Activated CD4-positive, CD25-positive, alpha-beta regulatory T cell treated with anti-CD3 and anti-CD28 coated beads, Interleukin-2, amount 50 U/mL, for 72 hours (primary cell): ENCODE results near the gene MCFD2.

Source experiments
- DNase-seq: peaks from one replicate; pipeline ENCODE4 v3.0.0; 2021

Gene MCFD2

GRCh38 chr2:46915281-46915810 lies at the start of gene MCFD2:
MCFD2 (minus strand) TSS chr2:46915806; CDS start chr2:46909171, 6,635 bp downstream.
- no peak for DNase-seq

GRCh38 chr2:46964835-46965560 lies 49.4 kb upstream of the MCFD2 start:
- no peak for DNase-seq

DNA sequence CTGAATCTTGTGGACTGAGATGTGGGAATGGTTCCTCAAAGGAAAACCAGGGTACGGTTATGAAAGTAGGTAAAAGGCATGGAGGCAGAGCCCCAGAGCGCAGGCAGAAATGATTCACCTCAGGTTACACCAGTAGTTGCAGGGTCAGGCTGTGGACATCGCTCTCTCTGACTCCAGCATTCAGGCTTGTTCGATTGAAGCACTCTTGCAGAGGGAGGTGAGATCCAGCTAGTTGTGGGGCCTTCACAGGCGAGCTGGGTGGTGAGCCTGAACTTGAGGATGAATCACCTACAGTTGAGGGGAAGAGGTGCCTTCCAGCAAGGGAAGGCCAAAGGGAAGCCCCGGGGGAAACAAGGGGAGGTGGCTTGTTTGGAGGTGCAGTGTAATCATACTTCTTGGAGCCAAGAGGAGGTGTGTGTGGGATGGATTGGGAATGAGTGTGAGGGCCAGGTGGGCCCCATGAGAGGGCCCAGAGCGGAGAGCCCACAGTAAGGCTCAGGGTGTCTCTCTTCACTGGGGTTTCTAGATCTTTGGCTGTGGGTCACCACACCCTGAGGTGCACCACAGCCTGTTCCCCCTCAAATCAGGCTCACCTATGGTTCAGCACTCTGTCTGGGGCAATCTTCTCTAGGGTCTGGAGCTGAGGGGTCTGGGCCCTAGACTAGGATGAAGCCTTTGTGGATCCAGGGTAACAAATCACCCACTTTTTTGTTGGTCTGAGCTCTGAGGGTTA lies 48.5 kb upstream of the MCFD2 start:
- no peak for DNase-seq

- DNase-seq: no peak
Observed at GRCh38 chr2:46963210-46963609, 47.6 kb upstream of the MCFD2 start.

DNA sequence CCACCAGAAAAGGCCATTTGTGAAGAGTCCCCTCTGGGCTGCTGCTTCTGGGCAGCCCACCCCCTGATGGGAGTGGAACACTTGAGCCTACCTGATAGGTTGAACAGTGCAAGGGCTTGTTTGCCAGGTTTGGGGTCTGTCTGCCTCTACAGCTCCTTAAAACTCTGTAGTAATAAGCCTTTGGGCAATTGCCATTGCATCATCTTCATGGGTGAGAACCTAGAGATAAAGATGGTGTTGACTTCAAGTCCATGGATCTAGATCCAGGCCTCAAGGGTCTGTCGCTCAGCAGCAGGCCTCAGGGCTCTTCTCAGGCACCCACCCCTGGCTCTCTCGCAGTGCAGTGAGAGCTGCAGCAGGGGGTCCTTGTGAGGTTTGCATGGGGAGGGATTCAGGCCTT lies 47.1 kb upstream of the MCFD2 start:
- no peak for DNase-seq

GRCh38 chr2:46960618-46961017 lies 45.0 kb upstream of the MCFD2 start:
- no peak for DNase-seq

DNA sequence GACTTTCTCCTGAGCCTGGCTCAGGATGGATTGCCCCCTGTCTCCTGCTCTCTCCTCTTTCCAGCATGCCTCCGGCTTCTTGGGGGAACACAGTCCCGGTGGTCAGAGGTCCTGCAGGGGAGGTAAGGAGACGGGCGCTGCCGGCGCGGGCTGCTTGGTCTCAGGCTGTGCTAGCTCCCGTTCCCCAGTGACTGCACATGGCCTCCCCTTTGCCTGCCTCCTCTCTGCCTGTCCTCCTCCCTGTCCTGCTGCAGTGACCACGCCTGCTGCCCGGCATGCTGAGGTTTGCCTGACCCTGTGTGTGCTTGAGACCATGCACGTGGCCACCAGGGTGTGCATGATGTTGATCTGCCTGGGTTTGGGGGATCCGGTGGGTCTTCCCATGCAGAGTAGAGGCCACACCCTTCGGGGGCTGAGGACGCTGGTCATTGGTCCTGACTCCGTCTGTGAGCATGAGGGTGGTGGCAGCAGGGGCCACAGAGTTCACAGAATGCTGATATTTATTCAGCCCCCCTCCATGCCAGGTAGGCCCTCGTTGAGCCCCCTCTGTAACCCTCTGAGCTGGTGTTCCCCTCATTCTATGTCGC lies 42.9 kb upstream of the MCFD2 start:
- no peak for DNase-seq

DNA sequence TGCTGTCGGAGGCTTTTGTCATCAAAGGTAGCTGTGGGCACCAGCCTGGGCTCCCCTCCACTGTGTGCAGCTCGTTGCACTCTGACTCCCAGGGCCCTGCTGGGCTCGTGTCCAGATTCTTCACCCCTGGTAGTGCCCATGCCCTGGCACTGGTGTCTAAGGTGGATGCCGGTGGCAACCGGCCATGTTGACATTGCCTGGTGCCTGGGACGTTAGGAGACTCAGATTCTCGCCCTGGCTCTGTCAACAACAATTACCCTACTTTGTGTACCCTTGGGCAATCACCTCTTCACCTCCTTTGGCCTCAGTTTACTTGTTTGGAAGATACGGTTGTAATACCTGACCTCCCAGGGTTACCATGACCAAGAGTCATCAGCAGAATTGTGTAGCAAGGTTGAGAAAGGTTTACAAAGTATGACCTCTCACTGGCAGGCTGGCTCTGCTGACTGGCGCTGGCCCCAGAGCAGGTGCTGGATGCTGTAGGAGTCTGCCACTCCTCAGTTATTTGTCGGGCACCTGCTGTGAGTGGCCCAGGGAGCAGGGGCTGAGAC lies 41.5 kb upstream of the MCFD2 start:
- no peak for DNase-seq

DNA sequence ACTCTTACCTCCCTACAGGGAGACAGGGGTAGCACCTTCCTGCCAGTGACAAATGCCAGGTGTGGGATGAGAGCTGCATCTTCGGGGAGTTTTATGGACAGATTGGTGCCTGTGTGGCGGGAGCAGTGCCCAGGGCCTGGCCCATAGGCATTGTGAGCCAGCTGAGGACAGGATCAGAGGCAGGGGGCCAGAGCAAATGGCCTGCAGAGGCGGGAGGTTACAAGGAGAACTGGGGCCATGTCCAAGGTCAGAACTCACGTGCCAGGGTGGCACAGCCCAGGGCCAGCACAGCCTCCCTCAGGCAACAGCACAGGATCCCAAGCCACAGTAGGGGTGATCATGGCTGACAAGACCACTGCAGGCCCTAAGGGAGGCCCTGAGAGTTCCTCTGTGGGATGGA lies 40.2 kb upstream of the MCFD2 start:
- no peak for DNase-seq

GRCh38 chr2:46954951-46955571 lies 39.5 kb upstream of the MCFD2 start:
- DNase-seq: no peak

DNA sequence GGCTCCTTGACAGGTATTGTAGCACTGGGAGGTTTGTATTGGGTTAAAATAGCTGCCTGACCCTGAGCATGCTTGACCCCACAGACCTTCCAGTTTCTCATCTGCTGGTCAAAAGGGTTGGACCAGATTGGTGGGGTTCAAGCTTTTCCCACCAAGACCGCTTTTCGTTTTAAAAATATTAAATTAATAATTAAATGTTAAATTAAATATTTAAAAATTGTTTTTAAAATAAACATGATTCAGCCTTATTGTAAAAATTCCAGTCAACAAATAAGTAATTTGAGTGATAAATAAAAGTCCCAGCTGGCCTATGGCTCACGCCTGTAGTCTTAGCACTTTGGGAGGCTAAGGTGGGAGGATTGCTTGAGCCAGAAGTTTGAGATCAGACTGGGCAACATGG lies 36.6 kb upstream of the MCFD2 start:
- DNase-seq: no peak

GRCh38 chr2:46951290-46952064 lies 35.9 kb upstream of the MCFD2 start:
- no peak for DNase-seq

DNA sequence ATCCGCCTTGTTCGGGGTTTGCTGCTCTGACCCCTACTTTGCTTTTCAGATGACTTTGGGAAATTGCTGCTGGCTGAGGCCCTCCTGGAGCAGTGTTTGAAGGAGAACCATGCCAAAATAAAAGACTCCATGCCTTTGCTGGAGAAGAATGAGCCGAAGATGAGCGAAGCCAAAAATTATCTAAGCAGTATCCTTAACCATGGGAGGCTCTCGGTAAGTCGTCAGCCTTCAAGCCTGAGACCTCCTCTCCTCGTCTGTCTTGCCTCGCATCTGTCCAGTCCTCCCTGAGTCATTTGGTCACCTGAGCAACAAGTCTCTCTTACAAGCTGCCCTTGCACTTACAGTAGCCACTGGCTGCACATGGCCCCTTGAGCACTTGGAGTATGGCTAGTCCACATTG lies 34.7 kb upstream of the MCFD2 start:
- no peak for DNase-seq

GRCh38 chr2:46947841-46948240 lies 32.2 kb upstream of the MCFD2 start:
- no peak for DNase-seq

- no peak for DNase-seq
Observed at GRCh38 chr2:46945671-46946070, 30.1 kb upstream of the MCFD2 start.

DNA sequence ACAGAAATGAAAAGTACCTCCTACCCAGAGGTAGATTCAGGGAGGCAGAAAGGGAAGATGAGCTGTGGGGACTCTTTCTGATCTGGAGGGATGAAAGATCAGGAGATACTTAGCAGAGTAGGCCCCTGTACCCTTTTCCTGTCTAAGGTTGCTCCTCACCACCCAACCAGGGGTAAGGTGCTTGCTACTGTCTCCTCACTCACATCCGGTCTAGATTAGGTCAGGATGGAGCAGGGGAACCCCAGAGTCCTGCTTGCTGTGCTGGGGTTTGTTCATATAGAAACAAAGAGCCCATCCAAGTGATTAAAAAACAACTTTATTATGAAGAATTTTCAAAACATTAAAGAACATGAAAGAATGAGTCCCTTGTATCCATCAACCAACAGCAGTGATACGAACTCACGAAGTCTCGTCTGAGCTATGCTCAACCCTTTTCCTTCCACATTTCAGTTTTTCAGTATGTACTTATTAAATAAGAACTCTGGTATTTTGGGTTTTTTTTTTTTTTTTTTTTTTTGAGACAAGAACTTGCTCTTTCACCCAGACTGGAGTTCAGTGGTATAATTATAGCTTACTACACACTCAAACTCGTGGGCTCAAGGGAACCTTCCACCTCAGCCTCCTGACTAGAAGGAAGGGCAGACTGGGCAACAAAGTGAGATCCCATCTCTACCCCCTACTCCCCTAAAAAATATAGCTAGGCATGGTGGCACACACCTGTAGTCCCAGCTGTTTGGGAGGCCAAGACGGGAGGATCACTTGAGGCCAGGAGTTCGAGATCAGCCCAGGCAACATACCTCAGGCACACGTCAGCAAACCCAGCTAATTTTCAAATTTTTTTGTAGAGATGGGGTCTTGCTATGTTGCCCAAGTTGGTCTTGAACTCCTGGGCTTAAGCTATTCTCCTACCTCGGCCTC lies 28.5 kb upstream of the MCFD2 start:
- DNase-seq: peak; percentile 60

GRCh38 chr2:46942891-46943626 lies 27.5 kb upstream of the MCFD2 start:
- no peak for DNase-seq

- DNase-seq: peak; percentile 75
Observed at GRCh38 chr2:46942143-46942526, 26.5 kb upstream of the MCFD2 start.

DNA sequence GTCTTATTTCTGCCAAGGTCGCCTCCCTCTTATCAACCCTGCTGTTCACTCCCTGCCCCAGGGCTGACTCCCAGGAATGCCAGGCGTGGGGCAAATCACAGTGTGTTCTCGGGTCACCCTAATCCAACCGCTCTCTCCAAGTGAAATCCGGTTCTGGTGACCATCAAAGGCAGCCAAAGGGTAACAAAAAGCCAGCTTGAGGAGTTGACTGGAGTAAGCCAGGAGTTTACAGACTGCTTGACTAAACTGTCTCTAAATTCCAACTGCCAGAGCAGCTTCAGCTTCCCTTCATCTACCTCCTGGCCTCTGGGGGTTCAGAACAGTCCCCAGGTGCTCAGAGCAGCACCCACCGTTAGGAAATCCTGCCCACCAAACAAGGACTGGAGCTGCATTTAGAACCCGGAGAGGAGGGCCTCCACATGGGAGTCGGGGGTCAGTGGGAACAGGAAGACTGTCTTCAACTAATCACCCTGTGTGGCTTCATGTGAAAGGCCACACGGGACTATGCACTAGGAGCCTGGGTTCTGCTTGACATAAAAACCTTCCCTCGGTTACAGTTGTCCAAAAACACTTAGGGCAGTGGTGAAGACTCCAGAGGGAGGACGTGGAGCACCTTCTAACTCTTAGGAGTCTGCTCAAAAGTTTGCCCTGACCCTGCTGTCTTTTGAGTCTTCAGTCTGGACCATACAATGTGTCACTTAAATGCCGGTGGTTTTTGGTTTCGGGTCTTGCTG lies 24.2 kb upstream of the MCFD2 start:
- DNase-seq: no peak

GRCh38 chr2:46937471-46937901 lies 21.9 kb upstream of the MCFD2 start:
- no peak for DNase-seq
